Measurements from ENCODE around the gene SEMA7A. TPM values are rescaled to one million over a fixed set of nuclear protein-coding genes. Genes with fewer than 3 reads are reported as not detected.

Gene SEMA7A
- total and polyA plus RNA-seq, 7 experiments from 2014 or later: 1.6 to 15.7 (median 5.0) TPM; not detected in 2

DNA sequence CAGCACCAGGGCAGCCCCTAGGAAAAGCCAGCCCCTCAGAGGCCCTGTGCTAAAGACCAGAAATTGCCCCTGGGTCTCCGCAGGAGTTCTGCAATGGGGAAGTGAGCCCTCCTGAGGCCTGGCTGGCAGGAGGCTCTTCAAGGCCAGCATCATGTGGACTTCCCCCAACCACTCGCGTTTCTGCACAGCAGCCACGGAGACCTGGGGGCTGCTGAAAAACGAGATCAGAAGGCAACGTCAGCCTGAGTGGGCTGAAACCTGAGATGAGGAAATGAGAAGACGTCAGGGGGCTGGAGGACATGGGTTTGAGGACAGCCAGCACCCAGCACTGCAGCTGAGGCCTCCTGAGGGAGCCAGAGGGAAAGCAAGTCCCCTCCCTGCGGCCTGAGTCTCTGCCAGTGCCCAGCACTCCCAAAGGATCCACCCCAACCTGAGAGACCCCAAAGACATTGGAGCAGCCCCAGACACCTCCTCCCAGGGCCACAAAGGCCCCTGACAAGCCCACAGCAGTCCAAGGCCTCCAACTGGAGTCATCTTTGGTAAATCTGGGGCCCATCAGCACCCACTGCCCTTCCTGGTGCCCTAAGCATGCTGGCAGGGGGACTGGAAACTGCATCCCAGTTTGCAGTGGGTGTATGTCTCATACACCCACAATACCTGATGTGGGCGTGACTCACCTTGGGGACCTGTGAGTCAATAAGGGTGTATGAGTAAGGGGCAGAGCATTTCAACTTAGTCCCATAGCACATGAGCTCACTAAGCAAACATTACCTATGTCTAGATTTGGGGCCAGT is 37.1 kb downstream of the SEMA7A start:
- DNase-seq: peak in 1 of 9 donors; percentile 68
- Mint-ChIP-seq H3K27me3 (no peaks in the 10 kb centered on the region), H3K36me3 (no peaks in the 10 kb centered on the region), H3K4me1 (peaks cover 12 to 59% (median 37%) of the 10 kb centered on the region in 7 donors), H3K27ac (peak overlapping the region in 2 of 9 donors; percentile 67 to 85), H3K4me3 (peak overlapping the region in 1 of 10 donors; percentile 67), H3K9me3 (no peaks in the 10 kb centered on the region)
- intact Hi-C loops (cut with micrococcal nuclease): no loop called here
- no peak overlapping the region for H3K27ac ChIP-seq (ENCODE audit: low read depth, low read length)
- H3K9me3 ChIP-seq (ENCODE audit: control insufficient read depth in 2 of 3, low read length in 3 of 3): no peaks in the 10 kb centered on the region
- H3K27me3 ChIP-seq (ENCODE audit: control insufficient read depth in 2 of 2, insufficient read depth in 2 of 2, low read length in 2 of 2): no peaks in the 10 kb centered on the region
- POLR2A ChIA-PET: no interaction called here
- ATAC-seq: peak; percentile 72
- H3K36me3 ChIP-seq (ENCODE audit: control insufficient read depth in 2 of 3, insufficient read depth in 3 of 3, low read length in 3 of 3): no peaks in the 10 kb centered on the region
- CTCF ChIA-PET: no interaction called here
- H3K4me3 ChIP-seq (ENCODE audit: low read length): no peak overlapping the region
- H3K4me1 ChIP-seq (ENCODE audit: control insufficient read depth in 2 of 2, insufficient read depth in 2 of 2, low read length in 2 of 2): peaks cover 21 to 39% of the 10 kb centered on the region in 2 donors

- Mint-ChIP-seq H3K4me3 (no peak overlapping the region), H3K4me1 (peaks cover 7 to 59% (median 31%) of the 10 kb centered on the region in 7 donors), H3K9me3 (no peaks in the 10 kb centered on the region), H3K36me3 (no peaks in the 10 kb centered on the region), H3K27ac (peak overlapping the region in 1 of 9 donors; percentile 14), H3K27me3 (no peaks in the 10 kb centered on the region)
- no peaks in the 10 kb centered on the region for H3K36me3 ChIP-seq (ENCODE audit: control insufficient read depth in 2 of 3, insufficient read depth in 3 of 3, low read length in 3 of 3)
- no peak overlapping the region for H3K27ac ChIP-seq (ENCODE audit: low read depth, low read length)
- H3K4me1 ChIP-seq (ENCODE audit: control insufficient read depth in 2 of 2, insufficient read depth in 2 of 2, low read length in 2 of 2): peaks cover 17 to 33% of the 10 kb centered on the region in 2 donors
- intact Hi-C loops (cut with micrococcal nuclease): no loop called here
- no peaks in the 10 kb centered on the region for H3K9me3 ChIP-seq (ENCODE audit: control insufficient read depth in 2 of 3, low read length in 3 of 3)
- CTCF ChIA-PET: interaction anchor here (0.6 kb wide), 2 partner anchors 8 to 207 kb away, joined by 3 to 4 read pairs; no protein-coding TSS in a partner anchor
- ATAC-seq (no peak), DNase-seq (no peak)
- POLR2A ChIA-PET: no interaction called here
- no peaks in the 10 kb centered on the region for H3K27me3 ChIP-seq (ENCODE audit: control insufficient read depth in 2 of 2, insufficient read depth in 2 of 2, low read length in 2 of 2)
- no peak overlapping the region for H3K4me3 ChIP-seq (ENCODE audit: low read length)
Observed at GRCh38 chr15:74396146-74396438, 37.7 kb downstream of the SEMA7A start.

- ChIA-PET CTCF (interaction anchor here (0.5 to 0.6 kb wide), 3 partner anchors 8 to 207 kb away, joined by 3 to 4 read pairs (median 4); no protein-coding TSS in a partner anchor), POLR2A (no interaction called here)
- no peaks in the 10 kb centered on the region for H3K27me3 ChIP-seq (ENCODE audit: control insufficient read depth in 2 of 2, insufficient read depth in 2 of 2, low read length in 2 of 2)
- peak overlapping the region in 1 of 9 donors; percentile 14 for H3K27ac Mint-ChIP-seq
- H3K36me3 ChIP-seq (ENCODE audit: control insufficient read depth in 2 of 3, insufficient read depth in 3 of 3, low read length in 3 of 3): no peaks in the 10 kb centered on the region
- ATAC-seq: no peak
- DNase-seq: no peak
- H3K4me3 Mint-ChIP-seq: no peak overlapping the region
- no peaks in the 10 kb centered on the region for H3K9me3 Mint-ChIP-seq
- H3K4me1 ChIP-seq (ENCODE audit: control insufficient read depth in 2 of 2, insufficient read depth in 2 of 2, low read length in 2 of 2): peaks cover 12 to 29% of the 10 kb centered on the region in 2 donors
- no peak overlapping the region for H3K4me3 ChIP-seq (ENCODE audit: low read length)
- H3K36me3 Mint-ChIP-seq: no peaks in the 10 kb centered on the region
- intact Hi-C loops (cut with micrococcal nuclease): no loop called here
- no peak overlapping the region for H3K27ac ChIP-seq (ENCODE audit: low read depth, low read length)
- H3K27me3 Mint-ChIP-seq: no peaks in the 10 kb centered on the region
- H3K4me1 Mint-ChIP-seq: peaks cover 5 to 59% (median 30%) of the 10 kb centered on the region in 7 donors
- no peaks in the 10 kb centered on the region for H3K9me3 ChIP-seq (ENCODE audit: control insufficient read depth in 2 of 3, low read length in 3 of 3)
Observed at GRCh38 chr15:74395319-74396145, 38.2 kb downstream of the SEMA7A start.

DNA sequence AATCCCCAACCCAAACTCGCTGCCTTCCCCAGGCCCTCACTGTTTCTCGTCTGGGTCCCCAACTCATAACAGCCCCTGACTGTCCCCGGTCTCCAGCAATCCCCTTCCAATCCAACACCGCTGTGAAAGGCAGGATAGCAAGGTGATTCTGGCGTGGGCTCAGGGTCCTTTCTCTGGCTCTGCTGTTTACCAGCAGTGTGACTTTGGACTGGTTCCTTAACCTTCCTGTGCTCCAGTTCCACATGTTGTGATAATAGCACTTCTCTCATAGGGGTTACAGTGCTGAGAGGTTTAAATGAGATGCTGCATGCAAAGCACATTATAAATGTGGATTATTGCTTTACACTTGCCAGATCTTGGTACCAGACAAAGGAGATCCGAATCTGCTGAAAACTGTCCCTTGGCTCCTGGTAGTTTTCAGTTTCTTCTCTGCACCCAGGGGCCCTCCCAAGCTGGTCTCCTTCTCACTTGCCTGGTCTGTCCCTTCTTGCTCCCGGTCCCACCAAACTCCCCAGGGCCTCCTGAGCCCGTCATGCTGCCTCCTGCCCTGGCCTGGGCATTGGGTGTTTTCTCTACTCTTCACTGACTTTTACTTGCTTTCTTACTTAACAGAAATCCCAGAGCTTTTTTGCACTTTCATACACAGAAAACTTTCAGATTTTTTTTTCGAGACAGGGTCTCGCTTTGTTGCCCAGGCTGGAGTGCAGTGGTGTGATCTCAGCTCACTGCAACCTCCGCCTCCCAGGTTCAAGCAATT is 39.5 kb downstream of the SEMA7A start:
- Mint-ChIP-seq H3K27ac (peak overlapping the region in 1 of 9 donors; percentile 57), H3K9me3 (no peaks in the 10 kb centered on the region), H3K27me3 (no peaks in the 10 kb centered on the region), H3K36me3 (no peaks in the 10 kb centered on the region), H3K4me1 (peaks cover 6 to 58% (median 19%) of the 10 kb centered on the region in 7 donors), H3K4me3 (no peak overlapping the region)
- Histone ChIP-seq H3K4me3 (ENCODE audit: low read length) (no peak overlapping the region), H3K9me3 (ENCODE audit: control insufficient read depth in 2 of 3, low read length in 3 of 3) (no peaks in the 10 kb centered on the region), H3K36me3 (ENCODE audit: control insufficient read depth in 2 of 3, insufficient read depth in 3 of 3, low read length in 3 of 3) (no peaks in the 10 kb centered on the region), H3K27ac (ENCODE audit: low read depth, low read length) (no peak overlapping the region), H3K27me3 (ENCODE audit: control insufficient read depth in 2 of 2, insufficient read depth in 2 of 2, low read length in 2 of 2) (no peaks in the 10 kb centered on the region), H3K4me1 (ENCODE audit: control insufficient read depth in 2 of 2, insufficient read depth in 2 of 2, low read length in 2 of 2) (peaks cover 0 to 17% of the 10 kb centered on the region in 2 donors)
- ATAC-seq: no peak
- ChIA-PET POLR2A (no interaction called here), CTCF (no interaction called here)
- intact Hi-C loops (cut with micrococcal nuclease): no loop called here
- DNase-seq: no peak

DNA sequence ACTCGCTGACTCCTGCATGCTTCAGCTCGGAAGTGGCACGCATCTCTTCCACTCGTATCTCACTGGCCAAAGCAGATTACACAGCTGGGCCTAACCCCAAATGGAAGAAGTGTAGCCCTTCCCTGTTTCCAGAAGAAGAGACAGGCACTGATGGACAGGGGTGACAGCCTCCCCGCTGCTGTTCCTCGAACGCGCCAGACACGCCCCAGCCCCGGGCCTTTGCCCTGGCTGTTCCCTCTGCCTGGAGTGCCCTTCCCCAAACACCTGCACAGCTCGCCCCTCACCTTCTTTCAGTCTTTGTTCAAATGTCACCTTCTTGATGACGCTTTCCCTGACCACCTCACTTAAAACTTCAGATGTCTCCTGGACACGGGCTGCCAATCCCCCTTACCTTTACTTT is 40.3 kb downstream of the SEMA7A start:
- ATAC-seq (no peak), DNase-seq (no peak)
- Histone ChIP-seq H3K9me3 (ENCODE audit: control insufficient read depth in 2 of 3, low read length in 3 of 3) (no peaks in the 10 kb centered on the region), H3K27me3 (ENCODE audit: control insufficient read depth in 2 of 2, insufficient read depth in 2 of 2, low read length in 2 of 2) (no peaks in the 10 kb centered on the region), H3K4me1 (ENCODE audit: control insufficient read depth in 2 of 2, insufficient read depth in 2 of 2, low read length in 2 of 2) (peaks cover 0 to 10% of the 10 kb centered on the region in 2 donors), H3K27ac (ENCODE audit: low read depth, low read length) (no peak overlapping the region), H3K36me3 (ENCODE audit: control insufficient read depth in 2 of 3, insufficient read depth in 3 of 3, low read length in 3 of 3) (no peaks in the 10 kb centered on the region), H3K4me3 (ENCODE audit: low read length) (no peak overlapping the region)
- intact Hi-C loops (cut with micrococcal nuclease): no loop called here
- H3K36me3 Mint-ChIP-seq: no peaks in the 10 kb centered on the region
- ChIA-PET POLR2A (no interaction called here), CTCF (interaction anchor here (0.6 kb wide), 1 partner anchor 276 kb away, joined by 4 read pairs; no protein-coding TSS in a partner anchor)
- H3K27me3 Mint-ChIP-seq: no peaks in the 10 kb centered on the region
- no peak overlapping the region for H3K4me3 Mint-ChIP-seq
- no peaks in the 10 kb centered on the region for H3K9me3 Mint-ChIP-seq
- H3K4me1 Mint-ChIP-seq: peaks cover 3 to 54% (median 11%) of the 10 kb centered on the region in 7 donors
- no peak overlapping the region for H3K27ac Mint-ChIP-seq

GRCh38 chr15:74392902-74393301 is 40.9 kb downstream of the SEMA7A start:
- H3K36me3 ChIP-seq (ENCODE audit: control insufficient read depth in 2 of 3, insufficient read depth in 3 of 3, low read length in 3 of 3): no peaks in the 10 kb centered on the region
- ATAC-seq (no peak), DNase-seq (no peak)
- no peak overlapping the region for H3K4me3 ChIP-seq (ENCODE audit: low read length)
- no peak overlapping the region for H3K27ac ChIP-seq (ENCODE audit: low read depth, low read length)
- Mint-ChIP-seq H3K4me1 (peaks cover 0 to 49% (median 9%) of the 10 kb centered on the region in 7 donors), H3K4me3 (no peak overlapping the region), H3K27me3 (no peaks in the 10 kb centered on the region), H3K9me3 (no peaks in the 10 kb centered on the region), H3K27ac (peak overlapping the region in 1 of 9 donors; percentile 79), H3K36me3 (no peaks in the 10 kb centered on the region)
- no peaks in the 10 kb centered on the region for H3K9me3 ChIP-seq (ENCODE audit: control insufficient read depth in 2 of 3, low read length in 3 of 3)
- ChIA-PET CTCF (interaction anchor here (0.6 kb wide), 1 partner anchor 277 kb away, joined by 4 read pairs; no protein-coding TSS in a partner anchor), POLR2A (no interaction called here)
- H3K27me3 ChIP-seq (ENCODE audit: control insufficient read depth in 2 of 2, insufficient read depth in 2 of 2, low read length in 2 of 2): no peaks in the 10 kb centered on the region
- intact Hi-C loops (cut with micrococcal nuclease): no loop called here
- H3K4me1 ChIP-seq (ENCODE audit: control insufficient read depth in 2 of 2, insufficient read depth in 2 of 2, low read length in 2 of 2): peaks cover 0 to 4% of the 10 kb centered on the region in 2 donors

Measured in naive thymus-derived CD4-positive, alpha-beta T cell (primary cell).